ENCODE results near the gene PRR36.
"Not testable (repeated sequence)": the region's sequence is repeated elsewhere in the genome, so short reads cannot be mapped to it uniquely, and the experiment has no call there.

The PRR36 gene

GRCh38 chr19:7899751-7900378 lies 25.7 kb upstream of the PRR36 start:
- DNase-seq (ENCODE audit: low read depth in 4 of 4, low spot score in 1 of 4): no peak

- no peak for DNase-seq (ENCODE audit: low read depth in 4 of 4, low spot score in 1 of 4)
Observed at GRCh38 chr19:7898967-7899366, 24.8 kb upstream of the PRR36 start.

GRCh38 chr19:7897292-7897691 lies 23.1 kb upstream of the PRR36 start:
- DNase-seq (ENCODE audit: low read depth in 4 of 4, low spot score in 1 of 4): no peak

GRCh38 chr19:7895565-7895964 lies 21.4 kb upstream of the PRR36 start:
- DNase-seq (ENCODE audit: low read depth in 4 of 4, low spot score in 1 of 4): no peak

- DNase-seq (ENCODE audit: low read depth in 4 of 4, low spot score in 1 of 4): no peak
Observed at GRCh38 chr19:7894612-7895309, 20.6 kb upstream of the PRR36 start.

GRCh38 chr19:7893362-7894101 lies 19.3 kb upstream of the PRR36 start:
- not testable (repeated sequence) for DNase-seq (ENCODE audit: low read depth in 4 of 4, low spot score in 1 of 4)

- no peak for DNase-seq (ENCODE audit: low read depth in 4 of 4, low spot score in 1 of 4)
Observed at GRCh38 chr19:7888826-7889217, 14.6 kb upstream of the PRR36 start.

- no peak for DNase-seq (ENCODE audit: low read depth in 4 of 4, low spot score in 1 of 4)
Observed at GRCh38 chr19:7888145-7888825, 14.1 kb upstream of the PRR36 start, which contains the start of gene LRRC8E. Gene LRRC8E (plus strand): TSS chr19:7888510. CDS start chr19:7895604, 7,094 bp downstream.

GRCh38 chr19:7887408-7888144 lies 13.4 kb upstream of the PRR36 start:
- DNase-seq (ENCODE audit: low read depth in 4 of 4, low spot score in 1 of 4): no peak

- no peak for DNase-seq (ENCODE audit: low read depth in 4 of 4, low spot score in 1 of 4)
Observed at GRCh38 chr19:7885818-7886217, 11.6 kb upstream of the PRR36 start.

- no peak for DNase-seq (ENCODE audit: low read depth in 4 of 4, low spot score in 1 of 4)
Observed at GRCh38 chr19:7883796-7884570, 9.8 kb upstream of the PRR36 start.

GRCh38 chr19:7883105-7883504 lies 8.9 kb upstream of the PRR36 start:
- DNase-seq (ENCODE audit: low read depth in 4 of 4, low spot score in 1 of 4): no peak

- no peak for DNase-seq (ENCODE audit: low read depth in 4 of 4, low spot score in 1 of 4)
Observed at GRCh38 chr19:7881910-7882309, 7.7 kb upstream of the PRR36 start.

GRCh38 chr19:7879836-7880235 lies 5.6 kb upstream of the PRR36 start:
- DNase-seq (ENCODE audit: low read depth in 4 of 4, low spot score in 1 of 4): no peak

GRCh38 chr19:7879111-7879807 lies 5.1 kb upstream of the PRR36 start:
- DNase-seq (ENCODE audit: low read depth in 4 of 4, low spot score in 1 of 4): no peak

- no peak for DNase-seq (ENCODE audit: low read depth in 4 of 4, low spot score in 1 of 4)
Observed at GRCh38 chr19:7877249-7877836, 3.2 kb upstream of the PRR36 start.

- no peak for DNase-seq (ENCODE audit: low read depth in 4 of 4, low spot score in 1 of 4)
Observed at GRCh38 chr19:7874897-7875273, 695 bp upstream of the PRR36 start.

- no peak for DNase-seq (ENCODE audit: low read depth in 4 of 4, low spot score in 1 of 4)
Observed at GRCh38 chr19:7873304-7874075, 700 bp downstream of the PRR36 start.
